A549 (cell line): ENCODE results near the gene BFSP1. TPM values are rescaled to one million over a fixed set of nuclear protein-coding genes. Genes with fewer than 3 reads are reported as not detected.

Source experiments
- ATAC-seq, 2 experiments: fragments of 200-7000 bp in 1 of 2; fragments of >200 bp in 1 of 2; cut with Nextera tagmentation in 1 of 2; cut with Tn5 transposase in 1 of 2; 3 replicates each; pipeline versions ENCODE4 v1.8.0 to v1.9.1; 2018 to 2020; ENCODE audit warnings: mild to moderate bottlenecking in 1 of 2, moderate library complexity in 1 of 2
- CTCF ChIA-PET: fragments of 300-600 bp; sonication (Branson Sonifier 250); formaldehyde crosslinking; extraction: SDS; loops from one replicate; lab custom pipeline; 2021; ENCODE audit warnings: antibody characterized with exemption, inconsistent platforms; lab: Yijun Ruan, JAX
- POLR2A ChIA-PET: fragments of 350-600 bp; formaldehyde crosslinking; extraction: SDS; loops from one replicate; lab custom pipeline; 2021; ENCODE audit warnings: antibody characterized with exemption, inconsistent platforms; lab: Yijun Ruan, JAX
- DNase-seq, 2 experiments: peaks; one replicate each; pipeline versions ENCODE4 v3.0.0 to v3.0.0-alpha.2; 2011 to 2016; ENCODE audit warnings: low read depth in 1 of 2, low spot score in 1 of 2
- FAIRE-seq: peaks from 2 replicates; lab custom pipeline; 2011; peaks lifted over from hg19 to GRCh38; lab: Jason Lieb, UNC
- H3K27ac ChIP-seq, 2 experiments: fragments of >200 bp; sonication (Bioruptor Twin); formaldehyde crosslinking; 3 replicates each; pipeline ENCODE4 v1.5.1; 2016 to 2017
- H3K4me1 ChIP-seq: fragments of >200 bp; sonication (Bioruptor Twin); formaldehyde crosslinking; 3 replicates; pipeline ENCODE4 v1.6.1; 2016
- H3K4me2 ChIP-seq: fragments of >200 bp; sonication (Bioruptor Twin); formaldehyde crosslinking; 3 replicates; pipeline ENCODE4 v1.6.1; 2016
- H3K4me3 ChIP-seq: fragments of >200 bp; sonication (Bioruptor Twin); formaldehyde crosslinking; 3 replicates; pipeline ENCODE4 v1.5.1; 2016
- H3K9me3 ChIP-seq: fragments of >200 bp; sonication (Bioruptor Twin); formaldehyde crosslinking; 3 replicates; pipeline ENCODE4 v1.6.1; 2016
- BHLHE40 ChIP-seq: IDR thresholded peaks from 2 replicates; pipeline ENCODE4 v1.6.1; 2012; ENCODE audit warnings: low read depth, low read length, inconsistent platforms
- CBX8 ChIP-seq: fragments of 200-600 bp; sonication (generic); IDR thresholded peaks from 2 replicates; pipeline ENCODE4 v1.6.1; 2016
- CEBPB ChIP-seq, 2 experiments: fragments of >200 bp in 1 of 2; sonication (Bioruptor Twin) in 1 of 2; formaldehyde crosslinking in 1 of 2; IDR thresholded peaks; 2 replicates each; pipeline ENCODE4 v1.6.1; 2012 to 2016
- EHMT2 ChIP-seq: fragments of 200-600 bp; sonication (generic); IDR thresholded peaks from 2 replicates; pipeline ENCODE4 v1.6.1; 2016; ENCODE audit warnings: antibody characterized with exemption, low read depth, mild to moderate bottlenecking, moderate library complexity
- FOSB ChIP-seq: fragments of 250-450 bp; sonication (Bioruptor Pico); IDR thresholded peaks from 2 replicates; pipeline ENCODE4 v1.5.0; 2020; ENCODE audit warnings: mild to moderate bottlenecking, moderate library complexity
- HOXB13 ChIP-seq: fragments of 250-450 bp; sonication (Bioruptor Pico); IDR thresholded peaks from 2 replicates; pipeline ENCODE4 v1.5.0; 2020; ENCODE audit warnings: low read depth, mild to moderate bottlenecking, moderate library complexity
- JUN ChIP-seq, 2 experiments: fragments of >200 bp; sonication (Bioruptor Twin); formaldehyde crosslinking; IDR thresholded peaks; 2 replicates in 1 of 2; 3 replicates in 1 of 2; pipeline ENCODE4 v1.6.1; 2016 to 2017
- JUNB ChIP-seq: fragments of >200 bp; sonication (Bioruptor Twin); formaldehyde crosslinking; IDR thresholded peaks from 2 replicates; pipeline ENCODE4 v1.6.1; 2016
- KDM1A ChIP-seq: fragments of 200-600 bp; sonication (generic); IDR thresholded peaks from 2 replicates; pipeline ENCODE4 v1.6.1; 2016; ENCODE audit warnings: low read depth, mild to moderate bottlenecking
- MAZ ChIP-seq: fragments of 150-350 bp; IDR thresholded peaks from 2 replicates; pipeline ENCODE4 v1.6.1; 2014; ENCODE audit warnings: antibody characterized with exemption, low read depth, low read length, borderline replicate concordance
- POLR2A ChIP-seq: IDR thresholded peaks from 2 replicates; pipeline ENCODE4 v1.6.1; 2012; ENCODE audit warnings: mild to moderate bottlenecking, low read length
- RARB ChIP-seq: fragments of 250-450 bp; sonication (Bioruptor Pico); IDR thresholded peaks from 2 replicates; pipeline ENCODE4 v1.8.0; 2021; ENCODE audit warnings: mild to moderate bottlenecking, moderate library complexity
- RCOR1 ChIP-seq: fragments of 150-350 bp; IDR thresholded peaks from 2 replicates; pipeline ENCODE4 v1.6.1; 2014; ENCODE audit warnings: antibody characterized with exemption, low read length, low read depth
- RFX5 ChIP-seq: fragments of 450-650 bp; IDR thresholded peaks from 2 replicates; pipeline ENCODE4 v1.7.1; 2014; ENCODE audit warnings: antibody characterized with exemption, mild to moderate bottlenecking, moderate library complexity
- TFCP2L1 ChIP-seq: fragments of 250-450 bp; sonication (Bioruptor Pico); IDR thresholded peaks from 2 replicates; pipeline ENCODE4 v1.5.0; 2021; ENCODE audit warnings: mild to moderate bottlenecking
- ZFP36 ChIP-seq: fragments of 450-650 bp; IDR thresholded peaks from 2 replicates; pipeline ENCODE4 v1.6.1; 2014; ENCODE audit warnings: borderline replicate concordance; ENCODE audit not compliant: partially characterized antibody
- ZSCAN20 ChIP-seq: fragments of 250-450 bp; sonication (Bioruptor Pico); IDR thresholded peaks from 2 replicates; pipeline ENCODE4 v1.8.0; 2022; ENCODE audit warnings: mild to moderate bottlenecking, moderate library complexity
- WGBS: methylation state at CpG from one replicate; pipeline ENCODE4 v1.1.6; 2017; ENCODE audit errors: missing lambda C conversion rate; 5-methylcytosine and 5-hydroxymethylcytosine counted together
- polyA plus RNA-seq, 4 experiments: library from polyadenylated mRNA; depleted of rRNA in 3 of 4; stranded (reverse); fragments of >200 nt; fragmentation: RNase III in 1 of 4; extraction: RNeasy Plus Mini Kit Qiagen cat#74134 plus additional on column Dnase treatment in 1 of 4; gene quantifications; 2 replicates in 3 of 4; 3 replicates in 1 of 4; pipeline ENCODE4 v1.2.3, GENCODE V29; 2011 to 2017
- TF ChIP-seq, protein P1 (sequence below): fragments of 200-600 bp; sonication (generic); IDR thresholded peaks from 2 replicates; pipeline ENCODE4 v1.6.1; 2016; ENCODE audit warnings: antibody characterized with exemption, mild to moderate bottlenecking, moderate library complexity
- TF ChIP-seq, protein P2 (sequence below): fragments of 450-650 bp; IDR thresholded peaks from 2 replicates; pipeline ENCODE4 v1.6.1; 2014; ENCODE audit warnings: antibody characterized with exemption
- TF ChIP-seq, protein P3 (sequence below): fragments of >200 bp; sonication (Bioruptor Twin); formaldehyde crosslinking; IDR thresholded peaks from 2 replicates; pipeline ENCODE4 v1.6.1; 2016
- TF ChIP-seq, protein P4 (sequence below): fragments of >200 bp; sonication (Bioruptor Twin); formaldehyde crosslinking; IDR thresholded peaks from 3 replicates; pipeline ENCODE4 v1.5.1; 2016
- TF ChIP-seq, protein P5 (sequence below): IDR thresholded peaks from 2 replicates; pipeline ENCODE4 v1.6.1; 2012
- TF ChIP-seq, protein P6 (sequence below): fragments of 150-350 bp; IDR thresholded peaks from 2 replicates; pipeline ENCODE4 v1.6.1; 2014; ENCODE audit warnings: low read depth, mild to moderate bottlenecking, low read length
- TF ChIP-seq, protein P7 (sequence below): fragments of 250-450 bp; sonication (Bioruptor Pico); IDR thresholded peaks from 2 replicates; pipeline ENCODE4 v1.5.0; 2021; ENCODE audit warnings: mild to moderate bottlenecking, moderate library complexity, borderline replicate concordance

The BFSP1 gene
- polyA plus RNA-seq, 2 of the 4 experiments (the other 2 are of a cell fraction) = 7.2 to 8.3 TPM

DNA sequence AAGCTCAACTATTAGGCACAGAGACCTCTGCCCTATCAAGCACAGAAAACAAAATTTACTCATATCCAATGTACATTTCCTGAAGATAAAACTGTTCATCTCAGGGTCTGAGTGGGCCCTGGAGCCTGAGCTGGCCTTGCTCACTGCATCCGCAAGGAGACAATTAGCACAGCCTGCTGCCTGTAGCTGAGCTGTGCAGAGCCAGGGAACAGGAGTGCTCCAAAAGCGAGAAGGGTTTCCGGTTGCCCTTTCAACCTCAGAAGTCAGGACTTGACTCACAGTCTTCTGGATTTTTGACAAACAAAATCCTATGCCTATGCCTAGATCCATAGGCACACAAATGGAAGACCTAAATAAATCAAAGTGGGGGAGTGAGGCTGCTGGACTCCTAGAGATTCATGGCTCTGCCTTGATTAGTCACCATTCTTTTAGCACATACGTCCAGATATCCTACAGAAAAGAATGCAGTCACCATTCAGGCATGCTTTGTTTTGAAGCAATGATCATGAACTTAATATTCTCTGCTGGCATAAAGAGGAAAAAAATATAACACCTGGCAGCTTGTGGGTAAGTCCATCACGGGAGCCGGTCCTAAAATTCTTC is 73.5 kb downstream of the BFSP1 start:
- POLR2A ChIA-PET = no interaction called here
- TF ChIP-seq TFCP2L1 (CRISPR knock-in tag) = no peak
- TF ChIP-seq RFX5 = no peak
- TF ChIP-seq, protein P1, sequence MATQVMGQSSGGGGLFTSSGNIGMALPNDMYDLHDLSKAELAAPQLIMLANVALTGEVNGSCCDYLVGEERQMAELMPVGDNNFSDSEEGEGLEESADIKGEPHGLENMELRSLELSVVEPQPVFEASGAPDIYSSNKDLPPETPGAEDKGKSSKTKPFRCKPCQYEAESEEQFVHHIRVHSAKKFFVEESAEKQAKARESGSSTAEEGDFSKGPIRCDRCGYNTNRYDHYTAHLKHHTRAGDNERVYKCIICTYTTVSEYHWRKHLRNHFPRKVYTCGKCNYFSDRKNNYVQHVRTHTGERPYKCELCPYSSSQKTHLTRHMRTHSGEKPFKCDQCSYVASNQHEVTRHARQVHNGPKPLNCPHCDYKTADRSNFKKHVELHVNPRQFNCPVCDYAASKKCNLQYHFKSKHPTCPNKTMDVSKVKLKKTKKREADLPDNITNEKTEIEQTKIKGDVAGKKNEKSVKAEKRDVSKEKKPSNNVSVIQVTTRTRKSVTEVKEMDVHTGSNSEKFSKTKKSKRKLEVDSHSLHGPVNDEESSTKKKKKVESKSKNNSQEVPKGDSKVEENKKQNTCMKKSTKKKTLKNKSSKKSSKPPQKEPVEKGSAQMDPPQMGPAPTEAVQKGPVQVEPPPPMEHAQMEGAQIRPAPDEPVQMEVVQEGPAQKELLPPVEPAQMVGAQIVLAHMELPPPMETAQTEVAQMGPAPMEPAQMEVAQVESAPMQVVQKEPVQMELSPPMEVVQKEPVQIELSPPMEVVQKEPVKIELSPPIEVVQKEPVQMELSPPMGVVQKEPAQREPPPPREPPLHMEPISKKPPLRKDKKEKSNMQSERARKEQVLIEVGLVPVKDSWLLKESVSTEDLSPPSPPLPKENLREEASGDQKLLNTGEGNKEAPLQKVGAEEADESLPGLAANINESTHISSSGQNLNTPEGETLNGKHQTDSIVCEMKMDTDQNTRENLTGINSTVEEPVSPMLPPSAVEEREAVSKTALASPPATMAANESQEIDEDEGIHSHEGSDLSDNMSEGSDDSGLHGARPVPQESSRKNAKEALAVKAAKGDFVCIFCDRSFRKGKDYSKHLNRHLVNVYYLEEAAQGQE = no peak
- TF ChIP-seq, protein P2, sequence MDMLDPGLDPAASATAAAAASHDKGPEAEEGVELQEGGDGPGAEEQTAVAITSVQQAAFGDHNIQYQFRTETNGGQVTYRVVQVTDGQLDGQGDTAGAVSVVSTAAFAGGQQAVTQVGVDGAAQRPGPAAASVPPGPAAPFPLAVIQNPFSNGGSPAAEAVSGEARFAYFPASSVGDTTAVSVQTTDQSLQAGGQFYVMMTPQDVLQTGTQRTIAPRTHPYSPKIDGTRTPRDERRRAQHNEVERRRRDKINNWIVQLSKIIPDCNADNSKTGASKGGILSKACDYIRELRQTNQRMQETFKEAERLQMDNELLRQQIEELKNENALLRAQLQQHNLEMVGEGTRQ = no peak
- no peak for TF ChIP-seq RARB (CRISPR knock-in tag)
- TF ChIP-seq, protein P3, sequence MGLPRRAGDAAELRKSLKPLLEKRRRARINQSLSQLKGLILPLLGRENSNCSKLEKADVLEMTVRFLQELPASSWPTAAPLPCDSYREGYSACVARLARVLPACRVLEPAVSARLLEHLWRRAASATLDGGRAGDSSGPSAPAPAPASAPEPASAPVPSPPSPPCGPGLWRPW = no peak
- TF ChIP-seq CBX8 = no peak
- TF ChIP-seq HOXB13 (CRISPR knock-in tag) = no peak
- TF ChIP-seq, protein P4, sequence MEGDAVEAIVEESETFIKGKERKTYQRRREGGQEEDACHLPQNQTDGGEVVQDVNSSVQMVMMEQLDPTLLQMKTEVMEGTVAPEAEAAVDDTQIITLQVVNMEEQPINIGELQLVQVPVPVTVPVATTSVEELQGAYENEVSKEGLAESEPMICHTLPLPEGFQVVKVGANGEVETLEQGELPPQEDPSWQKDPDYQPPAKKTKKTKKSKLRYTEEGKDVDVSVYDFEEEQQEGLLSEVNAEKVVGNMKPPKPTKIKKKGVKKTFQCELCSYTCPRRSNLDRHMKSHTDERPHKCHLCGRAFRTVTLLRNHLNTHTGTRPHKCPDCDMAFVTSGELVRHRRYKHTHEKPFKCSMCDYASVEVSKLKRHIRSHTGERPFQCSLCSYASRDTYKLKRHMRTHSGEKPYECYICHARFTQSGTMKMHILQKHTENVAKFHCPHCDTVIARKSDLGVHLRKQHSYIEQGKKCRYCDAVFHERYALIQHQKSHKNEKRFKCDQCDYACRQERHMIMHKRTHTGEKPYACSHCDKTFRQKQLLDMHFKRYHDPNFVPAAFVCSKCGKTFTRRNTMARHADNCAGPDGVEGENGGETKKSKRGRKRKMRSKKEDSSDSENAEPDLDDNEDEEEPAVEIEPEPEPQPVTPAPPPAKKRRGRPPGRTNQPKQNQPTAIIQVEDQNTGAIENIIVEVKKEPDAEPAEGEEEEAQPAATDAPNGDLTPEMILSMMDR = no peak
- TF ChIP-seq, all 56 proteins: peak for 0
- no peak for FAIRE-seq
- H3K27ac ChIP-seq = no peak overlapping the region
- DNase-seq = no peak
- H3K9me3 ChIP-seq = peaks cover 8% of the 10 kb centered on the region
- WGBS = 67% methylated on average over 6 of the region's 6 CpGs
- ATAC-seq = no peak
- no peak overlapping the region for H3K4me3 ChIP-seq
- no peaks in the 10 kb centered on the region for H3K4me1 ChIP-seq
- CTCF ChIA-PET = interaction anchor here (2.0 kb wide), 1 partner anchor 27 kb away, joined by 10 read pairs; no protein-coding TSS in a partner anchor
- H3K4me2 ChIP-seq = no peak overlapping the region

DNA sequence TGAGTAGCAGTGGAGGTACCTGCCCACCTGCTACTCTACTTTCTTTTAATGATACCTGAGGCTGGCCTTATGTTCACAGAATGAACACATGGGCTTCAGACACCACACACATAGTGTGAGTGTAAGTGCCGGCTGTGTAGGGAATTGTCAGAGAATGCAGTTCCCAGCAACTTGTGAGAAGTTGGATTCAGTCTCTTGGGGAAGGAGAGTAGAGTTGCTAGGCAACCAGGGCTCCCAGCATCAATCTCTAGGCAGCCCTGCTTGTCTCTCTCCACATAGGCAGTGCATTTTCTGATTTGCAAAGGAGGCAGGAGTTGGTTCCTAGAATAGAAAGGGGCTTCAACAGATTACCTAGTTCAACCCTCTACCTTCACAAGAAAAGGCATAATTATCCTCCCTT is 74.1 kb downstream of the BFSP1 start:
- Histone ChIP-seq H3K4me3 (no peak overlapping the region), H3K4me2 (no peak overlapping the region), H3K9me3 (peaks cover 8% of the 10 kb centered on the region), H3K4me1 (no peaks in the 10 kb centered on the region), H3K27ac (no peak overlapping the region)
- ChIA-PET CTCF (interaction anchor here (2.0 kb wide), 1 partner anchor 26 kb away, joined by 10 read pairs; no protein-coding TSS in a partner anchor), POLR2A (no interaction called here)
- WGBS = 86% methylated on average over 1 of the region's 1 CpG
- FAIRE-seq (no peak), DNase-seq (no peak), ATAC-seq (no peak)
- TF ChIP-seq JUNB (no peak), KDM1A (no peak), RCOR1 (no peak), MAZ (no peak), EHMT2 (no peak), POLR2A (no peak), JUN (IDR thresholded peaks at IDR 0.05) (no peak), BHLHE40 (no peak), RFX5 (no peak), FOSB (CRISPR knock-in tag) (no peak), CEBPB (IDR thresholded peaks at IDR 0.05) (no peak), ZFP36 (no peak), ZSCAN20 (CRISPR knock-in tag) (no peak)
- TF ChIP-seq, protein P5, sequence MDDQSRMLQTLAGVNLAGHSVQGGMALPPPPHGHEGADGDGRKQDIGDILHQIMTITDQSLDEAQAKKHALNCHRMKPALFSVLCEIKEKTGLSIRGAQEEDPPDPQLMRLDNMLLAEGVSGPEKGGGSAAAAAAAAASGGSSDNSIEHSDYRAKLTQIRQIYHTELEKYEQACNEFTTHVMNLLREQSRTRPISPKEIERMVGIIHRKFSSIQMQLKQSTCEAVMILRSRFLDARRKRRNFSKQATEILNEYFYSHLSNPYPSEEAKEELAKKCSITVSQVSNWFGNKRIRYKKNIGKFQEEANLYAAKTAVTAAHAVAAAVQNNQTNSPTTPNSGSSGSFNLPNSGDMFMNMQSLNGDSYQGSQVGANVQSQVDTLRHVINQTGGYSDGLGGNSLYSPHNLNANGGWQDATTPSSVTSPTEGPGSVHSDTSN = no peak
- TF ChIP-seq, protein P2 = no peak
- TF ChIP-seq, protein P6, sequence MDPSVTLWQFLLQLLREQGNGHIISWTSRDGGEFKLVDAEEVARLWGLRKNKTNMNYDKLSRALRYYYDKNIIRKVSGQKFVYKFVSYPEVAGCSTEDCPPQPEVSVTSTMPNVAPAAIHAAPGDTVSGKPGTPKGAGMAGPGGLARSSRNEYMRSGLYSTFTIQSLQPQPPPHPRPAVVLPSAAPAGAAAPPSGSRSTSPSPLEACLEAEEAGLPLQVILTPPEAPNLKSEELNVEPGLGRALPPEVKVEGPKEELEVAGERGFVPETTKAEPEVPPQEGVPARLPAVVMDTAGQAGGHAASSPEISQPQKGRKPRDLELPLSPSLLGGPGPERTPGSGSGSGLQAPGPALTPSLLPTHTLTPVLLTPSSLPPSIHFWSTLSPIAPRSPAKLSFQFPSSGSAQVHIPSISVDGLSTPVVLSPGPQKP = no peak
- TF ChIP-seq, protein P7, sequence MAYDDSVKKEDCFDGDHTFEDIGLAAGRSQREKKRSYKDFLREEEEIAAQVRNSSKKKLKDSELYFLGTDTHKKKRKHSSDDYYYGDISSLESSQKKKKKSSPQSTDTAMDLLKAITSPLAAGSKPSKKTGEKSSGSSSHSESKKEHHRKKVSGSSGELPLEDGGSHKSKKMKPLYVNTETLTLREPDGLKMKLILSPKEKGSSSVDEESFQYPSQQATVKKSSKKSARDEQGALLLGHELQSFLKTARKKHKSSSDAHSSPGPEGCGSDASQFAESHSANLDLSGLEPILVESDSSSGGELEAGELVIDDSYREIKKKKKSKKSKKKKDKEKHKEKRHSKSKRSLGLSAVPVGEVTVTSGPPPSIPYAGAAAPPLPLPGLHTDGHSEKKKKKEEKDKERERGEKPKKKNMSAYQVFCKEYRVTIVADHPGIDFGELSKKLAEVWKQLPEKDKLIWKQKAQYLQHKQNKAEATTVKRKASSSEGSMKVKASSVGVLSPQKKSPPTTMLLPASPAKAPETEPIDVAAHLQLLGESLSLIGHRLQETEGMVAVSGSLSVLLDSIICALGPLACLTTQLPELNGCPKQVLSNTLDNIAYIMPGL (CRISPR knock-in tag) = no peak
- TF ChIP-seq, protein P3 = no peak
